GM18502 (cell line): ENCODE measurements around the gene APBB2.
"Not testable (repeated sequence)": the region's sequence is repeated elsewhere in the genome, so short reads cannot be mapped to it uniquely, and the experiment has no call there.

ENCODE experiments used
- ATAC-seq: cut with Tn5 transposase; IDR thresholded peaks from one replicate; pipeline ENCODE4 v1.9.1; 2021; ENCODE audit warnings: mild to moderate bottlenecking; ENCODE audit not compliant: unreplicated experiment, poor library complexity

The APBB2 gene

DNA sequence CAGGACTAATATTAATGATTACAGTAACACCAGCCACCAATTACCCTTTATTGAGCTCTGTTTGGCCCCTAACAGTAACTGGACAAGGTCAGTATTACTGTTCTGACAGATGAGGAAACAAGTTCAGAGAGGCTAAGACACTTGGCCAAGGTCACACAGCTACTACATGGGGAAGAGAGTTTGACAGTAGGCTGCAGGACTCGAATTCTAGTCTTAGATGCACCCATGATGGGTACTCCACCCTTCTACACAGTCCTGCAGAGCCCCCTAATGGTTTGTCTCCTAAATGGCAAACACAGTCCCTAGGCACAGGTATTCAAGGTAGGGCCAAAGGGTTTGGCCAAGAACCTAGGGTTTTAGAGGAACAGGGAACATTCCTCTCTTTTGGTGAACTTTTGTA is 370.6 kb downstream of the APBB2 start:
- ATAC-seq, result peak; percentile 62

- ATAC-seq, result no peak
Observed at GRCh38 chr4:40842725-40843423, 371.5 kb downstream of the APBB2 start.

DNA sequence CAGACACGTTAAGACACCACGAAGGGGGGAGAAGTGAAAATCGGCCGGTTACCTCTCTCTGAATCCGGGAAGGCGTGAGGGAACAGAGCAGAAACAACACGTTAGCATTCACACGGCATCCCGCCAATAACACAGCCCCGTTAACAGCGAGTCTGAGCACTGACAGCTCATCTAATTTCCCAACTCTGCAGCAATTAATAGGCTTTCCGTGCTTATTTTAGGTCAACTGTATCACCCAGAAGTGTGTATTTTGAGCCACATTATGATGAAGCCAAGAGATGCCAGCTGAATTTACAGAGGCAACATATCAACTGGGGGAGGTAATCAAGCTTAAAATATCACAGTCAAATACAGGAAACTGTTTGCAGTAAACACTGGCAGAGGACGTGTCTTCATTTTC is 372.0 kb downstream of the APBB2 start:
- no peak for ATAC-seq

DNA sequence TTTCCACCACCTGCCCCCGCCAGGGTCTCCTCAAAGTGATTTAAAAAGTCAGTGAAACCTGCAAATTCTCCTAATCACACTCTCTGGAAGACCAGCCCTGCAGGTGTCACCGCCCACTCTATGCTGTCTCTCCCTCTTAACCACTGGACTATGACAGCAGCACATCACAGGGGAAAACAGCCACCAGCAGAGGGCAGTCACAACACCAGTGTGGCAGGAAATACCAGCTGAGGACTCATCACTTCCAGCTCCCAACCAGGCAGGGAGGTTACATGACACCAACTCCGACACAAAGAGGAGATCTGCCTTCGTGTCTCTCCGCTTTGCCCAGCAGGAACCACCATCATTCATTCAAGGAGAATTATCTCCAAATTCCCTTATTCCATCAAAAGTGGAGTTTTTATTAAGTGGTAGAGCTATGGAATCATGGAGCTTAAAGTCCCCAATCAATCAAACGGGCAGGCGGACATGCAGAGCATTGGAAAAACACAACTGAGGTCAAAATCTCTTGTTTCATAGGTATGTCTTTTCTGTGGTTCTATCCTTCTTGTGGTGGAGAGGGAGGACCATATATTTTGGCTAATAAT is 373.3 kb downstream of the APBB2 start:
- peak; percentile 77 for ATAC-seq

DNA sequence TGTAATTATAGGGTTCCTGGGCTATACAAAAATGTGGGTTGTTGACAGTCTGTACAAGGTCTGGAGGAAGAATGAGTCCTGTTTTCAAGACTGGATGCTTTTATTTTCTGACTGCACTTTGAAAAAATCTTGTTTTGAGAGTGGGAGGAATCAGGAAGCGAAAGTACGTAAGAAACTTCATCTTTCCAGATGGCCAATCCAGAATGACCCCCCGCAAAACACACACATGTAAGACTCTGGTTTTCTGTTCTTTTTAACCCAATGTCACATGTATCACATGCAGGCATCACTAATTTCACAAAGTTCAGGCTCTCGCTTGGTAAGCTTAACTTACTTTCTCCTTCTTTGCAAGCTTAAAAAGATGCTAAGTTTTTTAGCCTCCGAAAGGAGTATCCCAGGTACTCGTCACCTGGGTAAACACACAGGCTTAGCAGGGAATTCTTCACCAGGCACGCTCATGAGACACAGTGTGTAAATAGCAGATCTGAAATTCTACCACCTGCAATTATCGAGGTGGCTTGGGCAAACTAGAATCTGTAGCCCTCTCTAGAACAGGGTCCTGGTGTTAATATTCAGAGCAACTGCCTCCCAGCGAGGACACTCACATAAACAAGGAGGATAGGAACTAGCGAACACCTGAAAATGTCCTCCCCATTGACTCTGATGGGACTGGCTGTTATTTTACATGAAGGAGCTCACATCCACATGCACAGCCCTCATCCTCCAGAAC is 373.9 kb downstream of the APBB2 start:
- ATAC-seq, result peak; percentile 42

DNA sequence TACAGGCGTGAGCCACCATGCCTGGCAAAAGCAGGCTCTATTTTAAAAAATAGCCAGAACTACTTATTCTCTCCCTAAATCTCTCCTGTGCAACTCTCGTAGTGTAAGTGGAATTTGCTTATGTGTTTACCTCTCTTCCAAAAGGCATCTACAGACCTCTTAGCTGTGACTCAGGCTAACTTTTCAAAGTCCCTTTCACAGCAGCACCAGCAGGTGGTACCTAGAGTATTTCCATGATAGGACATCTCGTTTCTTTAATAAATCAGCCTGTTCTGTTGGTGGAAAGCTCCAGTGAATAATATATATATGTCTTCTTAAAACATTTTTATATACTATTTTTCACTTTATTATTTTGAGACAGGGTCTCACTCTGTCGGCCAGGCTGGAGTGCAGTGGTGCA is 375.6 kb downstream of the APBB2 start:
- no peak for ATAC-seq

GRCh38 chr4:40837094-40837870 is 377.1 kb downstream of the APBB2 start:
- ATAC-seq, result no peak

DNA sequence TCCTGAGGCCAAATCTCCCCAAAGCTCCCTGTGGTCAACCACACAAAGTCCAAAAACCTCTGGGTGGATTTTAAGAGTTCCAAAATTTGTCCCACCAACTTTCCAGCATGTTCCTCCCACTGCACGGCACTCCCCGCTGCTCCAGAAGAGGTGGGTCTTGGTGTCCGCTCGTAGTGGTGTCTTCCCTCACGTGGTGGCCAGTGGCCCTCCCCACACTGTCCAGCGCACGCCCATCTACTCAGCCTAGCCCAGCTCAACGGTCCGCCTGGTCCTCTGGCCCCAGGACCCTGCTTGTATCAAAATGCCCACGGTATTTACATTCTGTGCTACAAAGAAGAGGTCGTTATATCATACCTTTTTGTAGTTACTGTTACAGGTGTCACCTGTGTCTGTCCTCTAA is 381.1 kb downstream of the APBB2 start:
- ATAC-seq, result no peak

- ATAC-seq, result no peak
Observed at GRCh38 chr4:40832175-40832574, 382.2 kb downstream of the APBB2 start.

- ATAC-seq, result no peak
Observed at GRCh38 chr4:40831146-40831907, 383.0 kb downstream of the APBB2 start.

DNA sequence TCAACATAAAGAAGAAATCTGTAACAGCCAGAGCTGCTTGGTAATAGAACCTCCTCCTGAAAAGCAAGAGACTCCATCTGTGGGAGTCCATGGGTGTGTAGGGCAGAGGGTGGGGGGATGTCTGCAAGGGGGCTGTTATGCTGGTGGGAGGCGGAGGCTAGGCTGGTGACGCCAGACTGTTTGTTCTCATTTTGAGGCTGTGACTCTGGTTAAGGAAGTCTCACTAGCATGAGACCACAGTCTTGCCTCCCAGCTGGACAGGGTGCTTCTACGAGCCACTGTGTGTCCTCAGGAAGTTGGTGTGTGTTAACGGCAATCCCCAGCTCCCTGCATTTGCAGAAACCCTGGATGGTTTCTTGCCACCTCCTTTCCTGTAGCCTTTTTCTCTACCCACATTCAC is 384.8 kb downstream of the APBB2 start:
- ATAC-seq, result no peak

DNA sequence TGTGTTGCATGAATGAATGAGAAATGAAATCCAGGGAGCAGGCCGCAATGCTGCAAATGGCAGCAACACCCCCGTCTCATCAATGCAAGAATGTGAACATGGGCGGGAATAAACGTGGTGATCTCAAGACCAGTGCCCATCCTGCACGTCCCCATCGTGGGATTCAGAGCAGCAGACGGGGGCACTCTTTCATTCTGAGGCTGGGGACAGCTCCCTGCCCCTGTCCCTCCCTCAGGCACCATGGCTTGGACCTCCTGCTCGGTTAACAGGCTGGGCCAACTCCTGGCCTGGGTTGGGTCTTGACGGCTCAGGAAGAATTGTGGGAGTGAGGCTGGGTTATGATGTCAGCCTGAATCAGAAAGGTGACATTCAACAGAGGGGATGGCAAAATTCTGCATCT is 385.7 kb downstream of the APBB2 start:
- no peak for ATAC-seq

DNA sequence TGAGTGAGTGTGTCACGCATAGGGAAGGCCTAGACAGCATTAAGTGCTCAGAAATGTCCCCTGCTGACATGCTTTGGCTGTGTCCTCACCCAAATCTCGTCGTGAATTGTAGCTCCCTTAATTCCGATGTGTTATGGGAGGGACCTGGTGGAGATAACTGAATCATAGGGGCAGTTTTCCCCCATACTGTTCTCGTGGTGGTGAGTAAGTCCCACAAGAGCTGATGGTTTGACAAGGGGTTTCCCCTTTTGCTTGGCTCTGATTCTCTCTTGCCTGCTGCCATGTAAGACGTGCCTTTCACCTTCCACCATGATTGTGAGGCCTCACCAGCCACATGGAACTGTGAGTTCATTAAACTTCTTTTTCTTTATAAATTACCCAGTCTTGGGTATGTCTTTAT is 386.6 kb downstream of the APBB2 start:
- ATAC-seq, result no peak

DNA sequence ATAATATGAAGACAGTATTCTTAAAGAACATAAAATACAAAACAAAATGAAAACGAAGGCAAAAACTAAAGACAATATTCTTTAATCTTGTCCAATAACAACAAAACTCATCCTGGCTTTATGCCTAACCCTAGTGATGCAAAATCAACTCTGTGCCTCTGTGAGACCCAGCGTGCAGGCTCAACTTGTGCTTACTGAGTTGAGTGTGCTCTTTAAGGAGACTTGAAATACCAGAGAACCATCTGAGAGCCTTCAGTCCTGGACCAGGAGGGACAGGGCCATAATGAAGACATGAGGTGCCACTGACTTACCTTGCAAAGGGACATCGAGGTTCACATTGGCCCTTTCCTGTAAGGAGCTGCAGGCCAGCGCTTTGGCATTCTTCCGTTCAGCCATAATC is 387.5 kb downstream of the APBB2 start:
- ATAC-seq, result no peak

DNA sequence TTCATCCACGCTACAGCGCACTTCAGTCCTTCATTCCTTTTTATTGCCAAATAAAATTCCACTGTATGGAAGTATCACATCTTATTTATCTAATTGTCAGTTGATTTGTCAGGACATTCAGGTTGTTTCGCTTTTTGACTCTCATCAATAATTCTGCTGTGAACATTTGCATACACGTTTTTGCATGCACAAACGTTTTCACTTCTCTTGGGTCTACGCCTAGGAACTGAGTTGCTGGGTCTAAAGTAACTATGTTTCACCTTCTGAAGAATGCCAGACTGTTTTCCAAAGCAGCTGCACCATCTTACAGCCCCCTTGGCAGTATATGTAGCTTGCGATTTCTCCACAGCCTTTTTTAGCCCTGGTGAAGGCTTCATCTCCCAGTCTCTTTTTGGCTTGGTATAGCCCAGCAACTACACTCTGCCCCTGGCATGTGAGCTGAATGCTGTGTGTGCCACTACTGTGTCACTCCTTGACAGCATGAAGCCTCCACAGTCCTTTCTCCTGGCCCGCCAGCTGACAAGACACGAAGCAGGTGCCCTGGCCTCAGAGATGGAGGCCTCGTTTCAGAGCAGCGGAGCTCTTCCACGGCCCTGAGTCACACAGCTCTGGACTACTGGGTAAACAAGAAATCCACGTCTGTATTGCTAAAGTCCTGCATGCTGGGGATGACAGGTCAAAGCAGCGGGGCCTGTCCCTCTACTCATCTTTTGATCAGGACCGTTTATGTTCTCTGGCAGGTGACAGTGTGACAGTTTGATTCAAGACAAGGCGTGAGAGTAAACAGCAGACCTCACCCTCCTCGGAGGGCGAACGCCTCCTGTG is 389.1 kb downstream of the APBB2 start:
- no peak for ATAC-seq

GRCh38 chr4:40822420-40823166 is 391.7 kb downstream of the APBB2 start:
- ATAC-seq, result no peak

DNA sequence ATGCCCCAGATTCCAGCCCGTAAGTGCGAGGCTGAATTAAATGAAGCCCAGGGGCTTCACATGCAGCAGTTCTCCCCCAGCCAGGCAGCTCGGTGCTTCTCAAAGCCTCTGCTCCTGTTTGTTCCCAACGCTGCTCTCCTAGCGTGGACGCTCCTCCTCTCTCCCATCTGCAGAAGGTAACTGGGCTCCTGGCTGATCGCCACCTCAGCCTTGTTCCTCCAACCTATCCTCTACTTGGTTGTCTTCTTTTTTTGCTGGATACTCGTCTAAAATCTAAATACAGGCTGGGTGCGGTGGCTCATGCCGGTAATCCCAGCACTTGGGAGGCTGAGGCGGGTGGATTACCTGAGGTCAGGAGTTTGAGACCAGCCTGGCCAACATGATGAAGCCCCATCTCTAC is 394.2 kb downstream of the APBB2 start:
- ATAC-seq, result no peak

- ATAC-seq, result not testable (repeated sequence)
Observed at GRCh38 chr4:40817157-40817556, 397.2 kb downstream of the APBB2 start.

DNA sequence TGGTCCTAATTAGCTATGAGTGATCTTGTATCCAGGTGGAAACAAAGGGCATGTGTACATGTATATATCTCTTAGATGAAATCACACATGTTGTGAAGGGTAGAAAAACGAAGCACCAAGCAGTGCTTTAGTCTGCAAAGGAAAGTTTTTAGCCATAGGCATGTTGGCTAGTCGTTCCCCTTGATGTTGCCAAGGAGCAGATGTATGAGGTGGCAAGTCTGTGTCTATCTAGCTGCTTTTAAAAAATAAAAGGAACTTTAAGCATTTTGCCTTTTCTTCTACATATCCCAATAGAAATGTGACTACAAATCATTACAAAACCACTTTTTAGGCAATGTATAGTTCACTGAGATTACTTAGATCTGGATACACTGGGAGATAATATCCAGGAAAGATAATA is 401.5 kb downstream of the APBB2 start:
- no peak for ATAC-seq
